ENCODE results near the gene COL18A1.

GRCh38 chr21:45451091-45451740, 46.3 kb downstream of the COL18A1 start:
- TF ChIP-seq CTCF (IDR thresholded peaks at IDR 0.05; ENCODE audit: borderline replicate concordance, extremely low read depth, low read length, poor library complexity, severe bottlenecking) (no peak), EZH2 (IDR thresholded peaks at IDR 0.05; ENCODE audit: borderline replicate concordance, low read depth, low read length, severe bottlenecking) (no peak)
